CD14-positive monocyte (primary cell): ENCODE measurements around the gene CD37. TPM values are rescaled to one million over a fixed set of nuclear protein-coding genes. Genes with fewer than 3 reads are reported as not detected.

Experiments
- DNase-seq, 3 donors: peaks; one replicate each; pipeline ENCODE4 v3.0.0-alpha.2; 2011 to 2022
- H2AFZ ChIP-seq: 2 replicates; pipeline ENCODE4 v1.6.0; 2012; ENCODE audit warnings: mild to moderate bottlenecking, low read depth, low read length, inconsistent platforms; ENCODE audit not compliant: insufficient read depth, poor library complexity, severe bottlenecking
- H3K27ac ChIP-seq, 2 donors: 1 replicate in 1 of 2; 2 replicates in 1 of 2; pipeline ENCODE4 v1.5.1; 2012 to 2013; ENCODE audit warnings: low read length in 2 of 2, control low read depth in 1 of 2, inconsistent platforms in 1 of 2, low read depth in 1 of 2, mild to moderate bottlenecking in 1 of 2
- H3K27me3 ChIP-seq, 2 donors: one replicate each; pipeline versions ENCODE4 v1.6.0 to v1.6.1; 2011 to 2013; ENCODE audit warnings: low read length in 2 of 2; ENCODE audit not compliant: control insufficient read depth in 2 of 2, insufficient read depth in 2 of 2
- H3K36me3 ChIP-seq, 2 donors: replicated peaks in 1 of 2; 1 replicate in 1 of 2; 2 replicates in 1 of 2; pipeline versions ENCODE4 v1.5.1 to v1.6.1; 2012 to 2013; ENCODE audit warnings: low read length in 2 of 2, control low read depth in 1 of 2, inconsistent platforms in 1 of 2, mild to moderate bottlenecking in 1 of 2; ENCODE audit not compliant: insufficient read depth in 2 of 2, control insufficient read depth in 1 of 2
- H3K4me1 ChIP-seq, 2 donors: 1 replicate in 1 of 2; 2 replicates in 1 of 2; pipeline versions ENCODE4 v1.5.1 to v1.6.1; 2012 to 2013; ENCODE audit warnings: low read length in 2 of 2, control low read depth in 1 of 2, inconsistent platforms in 1 of 2, mild to moderate bottlenecking in 1 of 2, moderate library complexity in 1 of 2; ENCODE audit not compliant: insufficient read depth in 2 of 2, control insufficient read depth in 1 of 2
- H3K4me2 ChIP-seq: replicated peaks from 2 replicates; pipeline ENCODE3; 2012; ENCODE audit warnings: low read length, moderate library complexity, mild to moderate bottlenecking; ENCODE audit not compliant: poor library complexity, severe bottlenecking; ENCODE audit errors: extremely low read depth
- H3K4me3 ChIP-seq, 3 experiments: fragments of 200-600 bp in 1 of 3; sonication (generic) in 1 of 3; replicated peaks in 1 of 3; 1 replicate in 2 of 3; 2 replicates in 1 of 3; pipeline ENCODE4 v1.5.1; 2011 to 2013; ENCODE audit warnings: low read length in 3 of 3, mild to moderate bottlenecking in 3 of 3, control low read depth in 2 of 3, low read depth in 2 of 3, inconsistent platforms in 1 of 3, moderate library complexity in 1 of 3
- H3K79me2 ChIP-seq: 2 replicates; pipeline ENCODE4 v1.6.0; 2012; ENCODE audit warnings: mild to moderate bottlenecking, control low read depth, inconsistent platforms, low read length, moderate library complexity; ENCODE audit not compliant: insufficient read depth
- H3K9ac ChIP-seq: 2 replicates; pipeline ENCODE4 v1.6.0; 2017; ENCODE audit warnings: low read length, mild to moderate bottlenecking; ENCODE audit not compliant: insufficient read depth, poor library complexity, severe bottlenecking
- H3K9me3 ChIP-seq, 2 donors: replicated peaks in 1 of 2; 1 replicate in 1 of 2; 2 replicates in 1 of 2; pipeline versions ENCODE4 v1.5.1 to v1.6.1; 2012 to 2013; ENCODE audit warnings: low read length in 2 of 2, control low read depth in 1 of 2; ENCODE audit not compliant: control insufficient read depth in 1 of 2, insufficient read depth in 1 of 2
- H4K20me1 ChIP-seq: 2 replicates; pipeline ENCODE4 v1.6.0; 2012; ENCODE audit warnings: mild to moderate bottlenecking, low read length, control low read depth, moderate library complexity; ENCODE audit not compliant: insufficient read depth
- H3K27ac Mint-ChIP-seq, 7 donors: one replicate each; pipeline ENCODE4 v1.8.0; 2020; ENCODE audit warnings: mild to moderate bottlenecking in 7 of 7, mixed read lengths in 7 of 7, moderate library complexity in 6 of 7, inconsistent platforms in 2 of 7
- H3K27me3 Mint-ChIP-seq, 3 donors: one replicate each; pipeline ENCODE4 v1.8.0; 2021 to 2022; ENCODE audit warnings: low read depth in 3 of 3, mild to moderate bottlenecking in 3 of 3, mixed read lengths in 3 of 3, moderate library complexity in 3 of 3, inconsistent platforms in 1 of 3
- H3K36me3 Mint-ChIP-seq, 2 donors: one replicate each; pipeline ENCODE4 v1.8.0; 2020; ENCODE audit warnings: mixed read lengths in 2 of 2, inconsistent platforms in 1 of 2, mild to moderate bottlenecking in 1 of 2
- H3K4me1 Mint-ChIP-seq: one replicate; pipeline ENCODE4 v1.8.0; 2020; ENCODE audit warnings: mild to moderate bottlenecking, mixed read lengths
- H3K4me3 Mint-ChIP-seq, 2 donors: one replicate each; pipeline ENCODE4 v1.8.0; 2020; ENCODE audit warnings: mild to moderate bottlenecking in 2 of 2, mixed read lengths in 2 of 2, moderate library complexity in 1 of 2
- H3K9me3 Mint-ChIP-seq, 7 donors: one replicate each; pipeline ENCODE4 v1.8.0; 2020 to 2022; ENCODE audit warnings: mixed read lengths in 7 of 7, mild to moderate bottlenecking in 6 of 7, moderate library complexity in 6 of 7, inconsistent platforms in 2 of 7
- WGBS: methylation state at CpG from one replicate; pipeline ENCODE4 v1.1.5; 2013; ENCODE audit warnings: missing lambda C conversion rate; ENCODE audit not compliant: insufficient coverage; 5-methylcytosine and 5-hydroxymethylcytosine counted together
- intact Hi-C, 2 donors: fragments of 100-400 bp; cut with micrococcal nuclease; formaldehyde crosslinking; loops; one replicate each; pipeline versions ENCODE4 v1.15.0 to v1.15.1; 2023
- polyA plus RNA-seq, 3 donors: library from polyadenylated mRNA; depleted of rRNA in 1 of 3; unstranded in 2 of 3; stranded (reverse) in 1 of 3; fragments of 300-500 nt in 2 of 3; fragments of >200 nt in 1 of 3; fragmentation: Illumina TruSeq in 2 of 3; gene quantifications; 1 replicate in 2 of 3; 2 replicates in 1 of 3; pipeline ENCODE4 v1.2.3, GENCODE V29; 2012 to 2021
- TF ChIP-seq, protein P1 (sequence below): fragments of 200-600 bp; IDR thresholded peaks from one replicate; pipeline ENCODE4 v1.8.0; 2022; ENCODE audit warnings: antibody characterized with exemption, mild to moderate bottlenecking

The CD37 gene
- polyA plus RNA-seq, 3 donors = 147 to 380 (median 194) TPM

DNA sequence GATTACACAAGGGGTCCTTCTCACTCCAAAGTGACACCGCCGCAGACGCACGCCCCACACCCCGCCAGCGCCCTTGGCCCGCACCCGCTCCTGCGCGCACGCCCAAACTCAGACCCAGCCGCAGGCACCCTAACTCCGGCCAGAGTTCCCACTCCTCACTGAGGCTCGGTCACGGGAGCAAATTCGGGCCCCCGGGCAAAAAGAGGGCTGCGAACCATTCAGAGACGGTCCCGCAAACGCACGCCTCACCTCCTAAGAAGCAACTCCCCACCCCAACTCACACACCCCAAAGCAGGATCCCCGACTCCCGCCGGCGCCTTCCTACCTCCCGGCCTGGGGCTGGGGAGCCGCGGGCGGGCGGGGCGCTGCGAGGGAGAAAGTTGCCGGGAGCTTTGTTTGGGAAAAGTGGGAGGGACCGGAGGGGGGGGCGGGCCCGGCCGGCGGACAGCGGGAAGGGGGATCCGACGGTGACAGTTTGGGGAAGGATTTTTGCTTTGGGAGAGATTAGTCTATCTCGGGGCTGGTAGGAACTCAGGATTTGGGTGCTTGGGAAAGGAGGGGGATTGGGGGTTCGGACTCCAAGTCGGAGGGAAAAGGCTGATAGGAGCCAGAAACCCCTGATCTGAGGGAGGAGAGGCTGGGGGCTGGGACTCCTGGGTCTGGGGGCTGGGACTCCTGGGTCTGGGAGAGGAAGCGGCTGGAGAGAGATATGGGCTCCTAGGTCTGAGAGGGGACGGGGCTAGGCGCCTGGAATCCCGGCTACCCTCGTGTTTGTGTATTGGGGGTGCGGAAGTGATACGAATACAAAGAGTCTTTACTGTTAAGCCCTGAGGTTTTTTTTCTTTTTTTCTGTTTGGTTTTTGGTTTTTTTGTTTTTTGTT, 27.1 kb downstream of the CD37 start, which contains the start of gene TEAD2:
Gene TEAD2, minus strand, starts transcription at position 369 of the 881 bp plus-strand sequence. CDS start 2,341 bp downstream, outside the sequence.
- Histone ChIP-seq H3K27me3 (peaks cover 18 to 59% of the 10 kb centered on the region in 2 donors), H2AFZ (peak within 1 kb of the TSS; percentile 46), H3K4me2 (peak within 1 kb of the TSS; percentile 61), H3K4me1 (peaks cover 12 to 27% of the 10 kb centered on the region in 2 donors), H3K36me3 (no peaks in the 10 kb centered on the region), H3K79me2 (no peaks in the 10 kb centered on the region), H3K27ac (no peak within 1 kb of the TSS), H4K20me1 (no peaks in the 10 kb centered on the region), H3K4me3 (peak within 1 kb of the TSS in 1 of 3 experiments; percentile 57), H3K9ac (no peak within 1 kb of the TSS), H3K9me3 (peaks cover 7 to 8% of the 10 kb centered on the region in 2 donors)
- Mint-ChIP-seq H3K4me1 (peaks cover 6% of the 10 kb centered on the region), H3K27me3 (peaks cover 17 to 27% (median 20%) of the 10 kb centered on the region in 3 donors), H3K36me3 (no peaks in the 10 kb centered on the region), H3K9me3 (peaks cover 0 to 8% (median 3%) of the 10 kb centered on the region in 7 donors), H3K4me3 (peak within 1 kb of the TSS in 1 of 2 donors; percentile 77), H3K27ac (no peak within 1 kb of the TSS)
- no peak for DNase-seq
- TF ChIP-seq, protein P1, sequence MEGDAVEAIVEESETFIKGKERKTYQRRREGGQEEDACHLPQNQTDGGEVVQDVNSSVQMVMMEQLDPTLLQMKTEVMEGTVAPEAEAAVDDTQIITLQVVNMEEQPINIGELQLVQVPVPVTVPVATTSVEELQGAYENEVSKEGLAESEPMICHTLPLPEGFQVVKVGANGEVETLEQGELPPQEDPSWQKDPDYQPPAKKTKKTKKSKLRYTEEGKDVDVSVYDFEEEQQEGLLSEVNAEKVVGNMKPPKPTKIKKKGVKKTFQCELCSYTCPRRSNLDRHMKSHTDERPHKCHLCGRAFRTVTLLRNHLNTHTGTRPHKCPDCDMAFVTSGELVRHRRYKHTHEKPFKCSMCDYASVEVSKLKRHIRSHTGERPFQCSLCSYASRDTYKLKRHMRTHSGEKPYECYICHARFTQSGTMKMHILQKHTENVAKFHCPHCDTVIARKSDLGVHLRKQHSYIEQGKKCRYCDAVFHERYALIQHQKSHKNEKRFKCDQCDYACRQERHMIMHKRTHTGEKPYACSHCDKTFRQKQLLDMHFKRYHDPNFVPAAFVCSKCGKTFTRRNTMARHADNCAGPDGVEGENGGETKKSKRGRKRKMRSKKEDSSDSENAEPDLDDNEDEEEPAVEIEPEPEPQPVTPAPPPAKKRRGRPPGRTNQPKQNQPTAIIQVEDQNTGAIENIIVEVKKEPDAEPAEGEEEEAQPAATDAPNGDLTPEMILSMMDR = no peak
- 1% methylated on average over 40 of the region's 52 CpGs for WGBS
- intact Hi-C loops = no loop called here

DNA sequence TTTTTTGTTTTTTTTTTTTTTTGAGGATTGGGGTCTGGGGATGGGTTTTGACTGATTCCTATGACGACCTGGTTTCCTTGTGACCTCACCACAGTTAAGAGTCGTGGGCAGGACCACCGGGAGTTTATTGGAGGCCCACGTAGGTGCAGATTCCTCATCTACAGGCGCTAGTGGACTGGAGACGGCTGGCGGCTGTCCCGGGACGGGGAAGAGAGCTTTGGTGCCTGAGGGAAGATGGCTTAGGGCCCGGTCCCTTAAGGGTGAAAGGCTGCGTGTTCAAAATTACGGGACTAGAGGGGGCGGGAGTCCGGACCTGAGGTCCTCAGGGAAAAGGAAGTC, 27.7 kb downstream of the CD37 start:
- under 1% methylated on average over 14 of the region's 14 CpGs for WGBS
- peaks cover 16 to 26% (median 19%) of the 10 kb centered on the region in 3 donors for H3K27me3 Mint-ChIP-seq
- H3K9me3 Mint-ChIP-seq = peaks cover 0 to 10% (median 5%) of the 10 kb centered on the region in 7 donors
- Histone ChIP-seq H3K36me3 (no peaks in the 10 kb centered on the region), H3K4me2 (peak overlapping the region; percentile 61), H3K4me3 (peak overlapping the region in 1 of 3 experiments; percentile 57), H3K9ac (no peak overlapping the region), H3K4me1 (peaks cover 12 to 27% of the 10 kb centered on the region in 2 donors), H3K79me2 (no peaks in the 10 kb centered on the region), H2AFZ (no peak overlapping the region), H3K27me3 (peaks cover 18 to 59% of the 10 kb centered on the region in 2 donors), H3K27ac (no peak overlapping the region), H4K20me1 (no peaks in the 10 kb centered on the region), H3K9me3 (peaks cover 7 to 8% of the 10 kb centered on the region in 2 donors)
- TF ChIP-seq, protein P1 = no peak
- H3K36me3 Mint-ChIP-seq = no peaks in the 10 kb centered on the region
- DNase-seq = no peak
- H3K4me1 Mint-ChIP-seq = peaks cover 6% of the 10 kb centered on the region
- intact Hi-C loops = no loop called here
- no peak overlapping the region for H3K4me3 Mint-ChIP-seq
- no peak overlapping the region for H3K27ac Mint-ChIP-seq
